Measurements from ENCODE around the gene SNX20. TPM values are rescaled to one million over a fixed set of nuclear protein-coding genes. Genes with fewer than 3 reads are reported as not detected.
A peak's percentile ranks its signal among the peaks of the same experiment; 100 is the strongest.

SNX20 gene
- total and polyA plus RNA-seq, 2 of the 13 experiments (the other 11 are each of a cell fraction or from before 2014, with no cell fraction given): not detected

DNA sequence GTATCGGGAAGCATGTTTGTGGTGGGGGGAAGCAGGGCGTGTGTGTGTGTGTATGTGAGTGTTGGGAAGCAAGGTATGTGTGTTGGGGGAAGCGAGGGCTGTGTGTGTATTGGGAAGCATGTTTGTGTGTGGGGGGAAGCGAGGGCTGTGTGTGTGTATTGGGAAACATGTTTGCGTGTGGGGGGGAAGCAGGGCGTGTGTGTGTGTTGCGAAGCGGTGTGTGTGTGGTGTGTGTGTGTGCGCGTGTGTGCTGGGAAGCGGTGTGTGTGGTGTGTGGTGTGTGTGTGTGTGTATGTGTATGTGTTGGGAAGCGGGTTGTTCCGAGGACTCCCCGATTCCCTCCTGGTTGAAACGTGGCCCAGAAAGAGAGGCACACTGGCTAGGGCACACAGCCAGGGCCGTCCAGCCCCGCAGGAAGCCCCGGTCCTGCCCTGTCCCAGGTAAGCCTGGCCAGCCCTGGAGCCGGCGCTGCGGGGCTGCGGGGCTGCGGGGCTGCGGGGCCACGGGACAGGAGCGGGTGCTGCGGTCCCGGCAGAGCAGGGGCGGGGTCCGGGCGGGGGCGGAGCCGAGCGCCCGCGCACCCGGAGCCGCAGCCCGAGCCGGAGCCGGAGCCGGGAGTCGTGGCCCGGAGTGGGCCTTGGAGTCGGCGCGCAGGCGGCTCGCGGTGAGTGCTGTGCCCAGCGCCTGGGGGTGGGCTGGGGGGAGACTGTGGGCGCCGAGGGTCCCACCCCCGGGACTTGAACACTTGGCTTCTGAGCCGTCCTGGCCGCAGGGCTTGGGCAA lies 12.1 kb upstream of the SNX20 start, which contains the start of gene NOD2 (continued):
- TF ChIP-seq, protein P1, sequence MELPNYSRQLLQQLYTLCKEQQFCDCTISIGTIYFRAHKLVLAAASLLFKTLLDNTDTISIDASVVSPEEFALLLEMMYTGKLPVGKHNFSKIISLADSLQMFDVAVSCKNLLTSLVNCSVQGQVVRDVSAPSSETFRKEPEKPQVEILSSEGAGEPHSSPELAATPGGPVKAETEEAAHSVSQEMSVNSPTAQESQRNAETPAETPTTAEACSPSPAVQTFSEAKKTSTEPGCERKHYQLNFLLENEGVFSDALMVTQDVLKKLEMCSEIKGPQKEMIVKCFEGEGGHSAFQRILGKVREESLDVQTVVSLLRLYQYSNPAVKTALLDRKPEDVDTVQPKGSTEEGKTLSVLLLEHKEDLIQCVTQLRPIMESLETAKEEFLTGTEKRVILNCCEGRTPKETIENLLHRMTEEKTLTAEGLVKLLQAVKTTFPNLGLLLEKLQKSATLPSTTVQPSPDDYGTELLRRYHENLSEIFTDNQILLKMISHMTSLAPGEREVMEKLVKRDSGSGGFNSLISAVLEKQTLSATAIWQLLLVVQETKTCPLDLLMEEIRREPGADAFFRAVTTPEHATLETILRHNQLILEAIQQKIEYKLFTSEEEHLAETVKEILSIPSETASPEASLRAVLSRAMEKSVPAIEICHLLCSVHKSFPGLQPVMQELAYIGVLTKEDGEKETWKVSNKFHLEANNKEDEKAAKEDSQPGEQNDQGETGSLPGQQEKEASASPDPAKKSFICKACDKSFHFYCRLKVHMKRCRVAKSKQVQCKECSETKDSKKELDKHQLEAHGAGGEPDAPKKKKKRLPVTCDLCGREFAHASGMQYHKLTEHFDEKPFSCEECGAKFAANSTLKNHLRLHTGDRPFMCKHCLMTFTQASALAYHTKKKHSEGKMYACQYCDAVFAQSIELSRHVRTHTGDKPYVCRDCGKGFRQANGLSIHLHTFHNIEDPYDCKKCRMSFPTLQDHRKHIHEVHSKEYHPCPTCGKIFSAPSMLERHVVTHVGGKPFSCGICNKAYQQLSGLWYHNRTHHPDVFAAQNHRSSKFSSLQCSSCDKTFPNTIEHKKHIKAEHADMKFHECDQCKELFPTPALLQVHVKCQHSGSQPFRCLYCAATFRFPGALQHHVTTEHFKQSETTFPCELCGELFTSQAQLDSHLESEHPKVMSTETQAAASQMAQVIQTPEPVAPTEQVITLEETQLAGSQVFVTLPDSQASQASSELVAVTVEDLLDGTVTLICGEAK (IDR thresholded peaks at IDR 0.05): 0 out of 2 replicates have a peak, but pooled peaks have one; percentile 1
- TF ChIP-seq, protein P1 (CRISPR knock-in tag; IDR thresholded peaks at IDR 0.05): no peak
- TF ChIP-seq ZBTB38 (CRISPR knock-in tag; IDR thresholded peaks at IDR 0.05) (0 out of 2 replicates have a peak, but pooled peaks have one; percentile 67), CREB1 (IDR thresholded peaks at IDR 0.05) (no peak), CREB1 (CRISPR knock-in tag; IDR thresholded peaks at IDR 0.05) (no peak), RERE (CRISPR knock-in tag; IDR thresholded peaks at IDR 0.05; ENCODE audit: low read depth) (no peak), NFKB2 (CRISPR knock-in tag; IDR thresholded peaks at IDR 0.05; ENCODE audit: borderline replicate concordance) (no peak), JUN (CRISPR knock-in tag; IDR thresholded peaks at IDR 0.05) (no peak), ZBTB39 (CRISPR knock-in tag; IDR thresholded peaks at IDR 0.05) (no peak), NONO (IDR thresholded peaks at IDR 0.05) (no peak), NONO (CRISPR knock-in tag; conservative IDR thresholded peaks at IDR 0.05) (no peak), GABPB1 (CRISPR knock-in tag; IDR thresholded peaks at IDR 0.05) (peak; percentile 28; the same call in 1 of the 2 replicates), ZNF333 (CRISPR knock-in tag; IDR thresholded peaks at IDR 0.05; ENCODE audit: borderline replicate concordance) (no peak)

Data from HepG2 (cell line).